Large intestine (tissue), 3 donors: Measurements from ENCODE around the gene JAG2. TPM values are rescaled to one million over a fixed set of nuclear protein-coding genes. Genes with fewer than 3 reads are reported as not detected.

ENCODE experiments used
- DNase-seq, 2 donors: peaks; one replicate each; pipeline versions ENCODE4 v3.0.0 to v3.0.0-alpha.2; 2013
- H3K27ac ChIP-seq: one replicate; pipeline ENCODE4 v1.5.1; 2013; ENCODE audit warnings: low read length
- H3K27me3 ChIP-seq: 2 replicates; pipeline ENCODE4 v1.6.1; 2013; ENCODE audit warnings: low read length; ENCODE audit not compliant: control insufficient read depth, insufficient read depth
- H3K36me3 ChIP-seq: 2 replicates; pipeline ENCODE4 v1.6.1; 2013; ENCODE audit warnings: low read length; ENCODE audit not compliant: control insufficient read depth, insufficient read depth
- H3K4me1 ChIP-seq: one replicate; pipeline ENCODE4 v1.6.1; 2013; ENCODE audit warnings: low read length; ENCODE audit not compliant: control insufficient read depth, insufficient read depth
- H3K4me3 ChIP-seq: one replicate; pipeline ENCODE4 v1.5.1; 2013; ENCODE audit warnings: low read length
- H3K9me3 ChIP-seq: one replicate; pipeline ENCODE4 v1.6.1; 2013; ENCODE audit warnings: mild to moderate bottlenecking, low read depth, low read length, moderate library complexity; ENCODE audit not compliant: control insufficient read depth
- WGBS: methylation state at CpG from one replicate; pipeline ENCODE4 v1.1.5; 2013; ENCODE audit warnings: low lambda C conversion rate; ENCODE audit not compliant: insufficient coverage; 5-methylcytosine and 5-hydroxymethylcytosine counted together
- polyA plus RNA-seq: library from polyadenylated mRNA; unstranded; fragments of 120-200 nt; gene quantifications from one replicate; pipeline ENCODE4 v1.2.1, GENCODE V29; 2013

The JAG2 gene
- polyA plus RNA-seq, 1 donor, result 11.0 TPM

- Histone ChIP-seq H3K4me1 (no peaks in the 10 kb centered on the region), H3K36me3 (no peaks in the 10 kb centered on the region), H3K27ac (no peak overlapping the region), H3K9me3 (no peaks in the 10 kb centered on the region), H3K27me3 (no peaks in the 10 kb centered on the region), H3K4me3 (no peak overlapping the region)
- DNase-seq, result no peak
- WGBS, result no CpG with 5 or more reads among the region's 35 CpGs
These were observed 18.1 kb downstream of the JAG2 start for GRCh38 chr14:105150368-105151083.

- no CpG with 5 or more reads among the region's 4 CpGs for WGBS
- Histone ChIP-seq H3K9me3 (no peaks in the 10 kb centered on the region), H3K4me3 (no peak overlapping the region), H3K27me3 (no peaks in the 10 kb centered on the region), H3K36me3 (no peaks in the 10 kb centered on the region), H3K27ac (no peak overlapping the region), H3K4me1 (no peaks in the 10 kb centered on the region)
- no peak for DNase-seq
These were observed 18.6 kb downstream of the JAG2 start for GRCh38 chr14:105150026-105150367.

GRCh38 chr14:105149146-105149781, 19.3 kb downstream of the JAG2 start:
- Histone ChIP-seq H3K4me3 (no peak overlapping the region), H3K4me1 (no peaks in the 10 kb centered on the region), H3K27ac (no peak overlapping the region), H3K9me3 (no peaks in the 10 kb centered on the region), H3K36me3 (no peaks in the 10 kb centered on the region), H3K27me3 (no peaks in the 10 kb centered on the region)
- DNase-seq, result no peak
- no CpG with 5 or more reads among the region's 18 CpGs for WGBS

GRCh38 chr14:105148604-105149145, 19.9 kb downstream of the JAG2 start:
- WGBS, result no CpG with 5 or more reads among the region's 27 CpGs
- Histone ChIP-seq H3K27me3 (no peaks in the 10 kb centered on the region), H3K27ac (no peak overlapping the region), H3K4me3 (no peak overlapping the region), H3K4me1 (no peaks in the 10 kb centered on the region), H3K9me3 (no peaks in the 10 kb centered on the region), H3K36me3 (no peaks in the 10 kb centered on the region)
- no peak for DNase-seq

- Histone ChIP-seq H3K4me3 (no peak overlapping the region), H3K27me3 (no peaks in the 10 kb centered on the region), H3K4me1 (no peaks in the 10 kb centered on the region), H3K27ac (no peak overlapping the region), H3K9me3 (peaks cover under 1% of the 10 kb centered on the region), H3K36me3 (no peaks in the 10 kb centered on the region)
- no peak for DNase-seq
- WGBS, result no CpG with 5 or more reads among the region's 62 CpGs
These were observed 20.6 kb downstream of the JAG2 start for GRCh38 chr14:105147671-105148603.

- Histone ChIP-seq H3K9me3 (peaks cover 2% of the 10 kb centered on the region), H3K27me3 (no peaks in the 10 kb centered on the region), H3K4me3 (no peak overlapping the region), H3K4me1 (no peaks in the 10 kb centered on the region), H3K27ac (no peak overlapping the region), H3K36me3 (no peaks in the 10 kb centered on the region)
- DNase-seq, result no peak
- WGBS, result no CpG with 5 or more reads among the region's 22 CpGs
These were observed 21.5 kb downstream of the JAG2 start for GRCh38 chr14:105146976-105147635.

GRCh38 chr14:105146181-105146975, 22.2 kb downstream of the JAG2 start:
- Histone ChIP-seq H3K36me3 (peaks cover 2% of the 10 kb centered on the region), H3K4me3 (no peak overlapping the region), H3K27ac (no peak overlapping the region), H3K27me3 (no peaks in the 10 kb centered on the region), H3K4me1 (no peaks in the 10 kb centered on the region), H3K9me3 (peaks cover 9% of the 10 kb centered on the region)
- WGBS, result 80% methylated on average over 1 of the region's 40 CpGs
- DNase-seq, result no peak

GRCh38 chr14:105145381-105146180, 23.0 kb downstream of the JAG2 start:
- Histone ChIP-seq H3K36me3 (peaks cover 2% of the 10 kb centered on the region), H3K4me1 (no peaks in the 10 kb centered on the region), H3K27ac (no peak overlapping the region), H3K4me3 (no peak overlapping the region), H3K27me3 (no peaks in the 10 kb centered on the region), H3K9me3 (peaks cover 10% of the 10 kb centered on the region)
- no peak for DNase-seq
- no CpG with 5 or more reads among the region's 28 CpGs for WGBS
